AG09309 (cell line): Measurements from ENCODE around the gene SYTL3.
A peak's percentile ranks its signal among the peaks of the same experiment; 100 is the strongest.

Source experiments
- DNase-seq: peaks from one replicate; pipeline ENCODE4 v3.0.0-alpha.2; 2010; ENCODE audit warnings: low read depth
- H3K4me3 ChIP-seq: 2 replicates; pipeline ENCODE4 v1.5.1; 2011; ENCODE audit warnings: mild to moderate bottlenecking, low read depth, low read length, moderate library complexity; ENCODE audit not compliant: control insufficient read depth
- CTCF ChIP-seq: IDR thresholded peaks from 2 replicates; pipeline ENCODE4 v1.5.1; 2011; ENCODE audit warnings: mild to moderate bottlenecking, low read depth, low read length, inconsistent platforms; ENCODE audit not compliant: insufficient read depth, control insufficient read depth; ENCODE audit errors: missing control alignments

SYTL3 gene

GRCh38 chr6:158636778-158637177 is 13.1 kb upstream of the SYTL3 start:
- no peak for TF ChIP-seq CTCF
- DNase-seq: no peak
- H3K4me3 ChIP-seq: no peak overlapping the region

GRCh38 chr6:158638324-158638854 is 11.5 kb upstream of the SYTL3 start:
- TF ChIP-seq CTCF: no peak
- H3K4me3 ChIP-seq: no peak overlapping the region
- no peak for DNase-seq

- no peak for TF ChIP-seq CTCF
- no peak overlapping the region for H3K4me3 ChIP-seq
- no peak for DNase-seq
Observed at GRCh38 chr6:158639056-158639455, 10.8 kb upstream of the SYTL3 start.

GRCh38 chr6:158640519-158640918 is 9.3 kb upstream of the SYTL3 start:
- TF ChIP-seq CTCF: no peak
- no peak for DNase-seq
- H3K4me3 ChIP-seq: no peak overlapping the region

GRCh38 chr6:158642097-158642601 is 7.7 kb upstream of the SYTL3 start:
- TF ChIP-seq CTCF: no peak
- H3K4me3 ChIP-seq: no peak overlapping the region
- DNase-seq: no peak

GRCh38 chr6:158643836-158644230 is 6.0 kb upstream of the SYTL3 start:
- DNase-seq: no peak
- TF ChIP-seq CTCF: no peak
- peak overlapping the region; percentile 53 for H3K4me3 ChIP-seq
